ENCODE measurements around the gene TPRX1. TPM values are rescaled to one million over a fixed set of nuclear protein-coding genes. Genes with fewer than 3 reads are reported as not detected.

The TPRX1 gene
- total RNA-seq, 2 experiments from 2014 or later: not detected

DNA sequence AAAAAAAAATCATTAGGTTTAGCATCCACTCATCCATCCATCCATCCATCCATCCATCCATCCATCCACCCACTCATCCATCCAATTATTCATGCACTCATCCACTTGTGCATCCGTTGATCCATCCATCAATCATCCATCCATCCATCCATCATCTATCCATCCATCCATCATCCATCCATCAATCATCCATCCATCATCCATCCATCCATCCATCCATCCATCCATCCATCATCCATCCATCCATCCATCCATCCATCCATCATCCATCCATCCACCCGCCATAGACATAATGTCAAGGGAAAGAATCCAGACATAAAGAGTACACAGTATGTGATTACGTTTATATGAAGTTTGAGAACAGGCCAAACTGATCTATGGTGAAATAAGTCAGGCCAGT, 34.8 kb downstream of the TPRX1 start:
- intact Hi-C loops (cut with micrococcal nuclease): no loop called here
- no peak overlapping the region for H3K4me3 Mint-ChIP-seq
- no peak for TF ChIP-seq CTCF (IDR thresholded peaks at IDR 0.05)
- no peaks in the 10 kb centered on the region for H3K9me3 Mint-ChIP-seq
- no peak for ATAC-seq
- no peaks in the 10 kb centered on the region for H3K27me3 Mint-ChIP-seq
- no peaks in the 10 kb centered on the region for H3K36me3 Mint-ChIP-seq (ENCODE audit: low read depth)
- ChIA-PET POLR2A (no interaction called here), CTCF (no interaction called here)
- peaks cover 3% of the 10 kb centered on the region for H3K4me1 Mint-ChIP-seq (ENCODE audit: low read depth)
- no peak overlapping the region for H3K27ac Mint-ChIP-seq
- DNase-seq: no peak

DNA sequence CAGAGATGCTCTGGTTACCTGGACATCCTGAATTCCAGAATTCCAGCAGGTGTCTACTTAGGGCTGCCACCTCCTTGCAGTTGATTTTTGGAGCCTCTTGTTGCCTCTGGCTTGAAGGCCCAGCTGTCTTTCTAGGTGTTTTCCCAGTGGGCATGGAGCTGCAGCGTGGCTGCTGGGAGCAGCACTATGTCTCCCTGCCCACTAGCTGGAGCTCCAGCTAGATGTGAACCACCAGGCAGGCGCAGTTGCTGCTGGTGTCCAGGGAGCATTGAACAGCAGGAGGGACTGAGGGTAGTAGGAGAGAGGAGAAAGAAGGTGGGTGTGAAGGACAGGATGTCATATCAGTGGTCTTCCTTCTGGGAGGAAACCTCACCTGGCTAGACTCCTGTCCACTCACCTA, 35.7 kb downstream of the TPRX1 start:
- DNase-seq (no peak), ATAC-seq (no peak)
- ChIA-PET POLR2A (no interaction called here), CTCF (interaction anchor here (1.1 to 2.9 kb wide), 4 partner anchors 14 to 94 kb away, joined by 3 to 12 read pairs (median 6); no protein-coding TSS in a partner anchor)
- no peak overlapping the region for H3K4me3 Mint-ChIP-seq
- no peaks in the 10 kb centered on the region for H3K27me3 Mint-ChIP-seq
- intact Hi-C loops (cut with micrococcal nuclease): no loop called here
- no peaks in the 10 kb centered on the region for H3K36me3 Mint-ChIP-seq (ENCODE audit: low read depth)
- no peak for TF ChIP-seq CTCF (IDR thresholded peaks at IDR 0.05)
- no peak overlapping the region for H3K27ac Mint-ChIP-seq
- peaks cover 3% of the 10 kb centered on the region for H3K4me1 Mint-ChIP-seq (ENCODE audit: low read depth)
- H3K9me3 Mint-ChIP-seq: no peaks in the 10 kb centered on the region

DNA sequence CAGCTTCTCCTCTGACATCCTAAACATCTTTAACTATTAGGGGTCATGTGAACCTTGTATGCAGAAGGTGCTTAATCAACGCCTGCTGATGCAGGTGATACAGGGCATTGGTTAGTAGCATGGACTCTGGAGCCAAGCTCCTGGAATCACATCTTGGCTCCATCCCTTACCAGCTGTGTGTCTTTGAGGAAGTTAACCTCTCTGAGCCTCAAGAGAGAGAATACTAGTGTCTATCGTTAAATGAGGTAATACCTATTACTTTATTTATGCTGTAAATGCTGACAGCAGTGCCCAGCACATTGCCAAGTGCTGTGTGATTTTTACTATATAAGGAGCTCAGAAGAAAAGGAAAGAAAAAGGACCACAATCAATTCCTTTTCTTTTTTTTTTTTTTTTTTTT, 37.0 kb downstream of the TPRX1 start:
- POLR2A ChIA-PET: interaction anchor here (0.7 to 1.7 kb wide), 3 partner anchors 9 to 19 kb away, joined by 3 to 7 read pairs (median 4); no protein-coding TSS in a partner anchor
- Mint-ChIP-seq H3K9me3 (no peaks in the 10 kb centered on the region), H3K4me1 (ENCODE audit: low read depth) (peaks cover 3% of the 10 kb centered on the region), H3K27me3 (no peaks in the 10 kb centered on the region), H3K4me3 (no peak overlapping the region), H3K36me3 (ENCODE audit: low read depth) (no peaks in the 10 kb centered on the region), H3K27ac (no peak overlapping the region)
- CTCF ChIA-PET: interaction anchor here (0.7 to 3.1 kb wide), 8 partner anchors 8 to 96 kb away, joined by 3 to 12 read pairs (median 4); partner anchors contain the start of gene NOP53
- TF ChIP-seq CTCF (IDR thresholded peaks at IDR 0.05): no peak
- intact Hi-C loops (cut with micrococcal nuclease): no loop called here
- ATAC-seq (no peak), DNase-seq (no peak)

- no peak for ATAC-seq
- POLR2A ChIA-PET: interaction anchor here (0.9 to 1.7 kb wide), 3 partner anchors 9 to 14 kb away, joined by 4 to 7 read pairs (median 4); no protein-coding TSS in a partner anchor
- H3K36me3 Mint-ChIP-seq (ENCODE audit: low read depth): no peaks in the 10 kb centered on the region
Measured at GRCh38 chr19:47766670-47767069, 37.7 kb downstream of the TPRX1 start.

More at GRCh38 chr19:47766670-47767069, 37.7 kb downstream of the TPRX1 start:
- intact Hi-C loops (cut with micrococcal nuclease): no loop called here
- Mint-ChIP-seq H3K4me1 (ENCODE audit: low read depth) (peaks cover 3% of the 10 kb centered on the region), H3K27ac (no peak overlapping the region), H3K9me3 (no peaks in the 10 kb centered on the region), H3K4me3 (no peak overlapping the region), H3K27me3 (no peaks in the 10 kb centered on the region)
- no peak for DNase-seq
- TF ChIP-seq CTCF (IDR thresholded peaks at IDR 0.05): no peak
- CTCF ChIA-PET: interaction anchor here (1.1 to 3.1 kb wide), 7 partner anchors 16 to 54 kb away, joined by 3 to 12 read pairs (median 8); partner anchors contain the start of genes EHD2 and NOP53

Data from activated CD8-positive, alpha-beta T cell treated with anti-CD3 and anti-CD28 coated beads for 36 hours (primary cell).